Breast epithelium (tissue), 3 donors: ENCODE data around the gene ABHD14A.

Experiments
- POLR2A ChIP-seq: fragments of 450-650 bp; IDR thresholded peaks from one replicate; pipeline ENCODE4 v1.6.1; 2016; ENCODE audit warnings: antibody characterized with exemption, mild to moderate bottlenecking, moderate library complexity
- POLR2AphosphoS5 ChIP-seq, 3 donors: sonication (generic); formaldehyde crosslinking; IDR thresholded peaks; one replicate each; pipeline ENCODE4 v1.6.1; 2017; ENCODE audit warnings: antibody characterized with exemption in 3 of 3
- TF ChIP-seq, protein P1 (sequence below), 3 donors: fragments of 450-650 bp; IDR thresholded peaks; one replicate each; pipeline ENCODE4 v1.5.1; 2016 to 2017; ENCODE audit warnings: antibody characterized with exemption in 3 of 3, mild to moderate bottlenecking in 3 of 3, moderate library complexity in 3 of 3

DNA sequence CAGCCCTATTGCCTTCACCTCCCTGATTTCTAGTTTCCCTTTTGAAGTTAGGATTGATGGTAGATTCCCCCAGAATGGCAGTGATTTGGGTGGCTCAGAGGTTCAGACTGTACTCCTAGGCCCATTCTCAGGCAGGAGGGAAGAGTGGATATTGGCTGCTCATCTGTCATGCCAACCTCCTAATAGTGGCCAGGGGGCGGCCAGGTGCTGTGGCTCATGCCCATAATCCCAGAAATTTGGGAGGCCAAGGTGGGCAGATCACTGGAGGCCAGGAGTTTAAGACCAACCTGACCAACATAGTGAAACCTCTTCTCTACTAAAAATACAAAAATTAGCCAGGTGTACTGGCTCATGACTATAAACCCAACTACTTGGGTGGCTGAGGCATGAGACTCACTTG lies 44.4 kb upstream of the ABHD14A start:
- TF ChIP-seq, protein P1, sequence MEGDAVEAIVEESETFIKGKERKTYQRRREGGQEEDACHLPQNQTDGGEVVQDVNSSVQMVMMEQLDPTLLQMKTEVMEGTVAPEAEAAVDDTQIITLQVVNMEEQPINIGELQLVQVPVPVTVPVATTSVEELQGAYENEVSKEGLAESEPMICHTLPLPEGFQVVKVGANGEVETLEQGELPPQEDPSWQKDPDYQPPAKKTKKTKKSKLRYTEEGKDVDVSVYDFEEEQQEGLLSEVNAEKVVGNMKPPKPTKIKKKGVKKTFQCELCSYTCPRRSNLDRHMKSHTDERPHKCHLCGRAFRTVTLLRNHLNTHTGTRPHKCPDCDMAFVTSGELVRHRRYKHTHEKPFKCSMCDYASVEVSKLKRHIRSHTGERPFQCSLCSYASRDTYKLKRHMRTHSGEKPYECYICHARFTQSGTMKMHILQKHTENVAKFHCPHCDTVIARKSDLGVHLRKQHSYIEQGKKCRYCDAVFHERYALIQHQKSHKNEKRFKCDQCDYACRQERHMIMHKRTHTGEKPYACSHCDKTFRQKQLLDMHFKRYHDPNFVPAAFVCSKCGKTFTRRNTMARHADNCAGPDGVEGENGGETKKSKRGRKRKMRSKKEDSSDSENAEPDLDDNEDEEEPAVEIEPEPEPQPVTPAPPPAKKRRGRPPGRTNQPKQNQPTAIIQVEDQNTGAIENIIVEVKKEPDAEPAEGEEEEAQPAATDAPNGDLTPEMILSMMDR (IDR thresholded peaks at IDR 0.05), result no peak
- TF ChIP-seq POLR2A (no peak), POLR2AphosphoS5 (IDR thresholded peaks at IDR 0.05) (no peak)
